SHP77 treated with DMSO at 0.1 percent for 48 hours (cell line): ENCODE measurements around the gene UTF1.

ENCODE experiments used
- DNase-seq: peaks from one replicate; lab custom pipeline; 2025; lab: John Stamatoyannopoulos, UW

The UTF1 gene, protein sequence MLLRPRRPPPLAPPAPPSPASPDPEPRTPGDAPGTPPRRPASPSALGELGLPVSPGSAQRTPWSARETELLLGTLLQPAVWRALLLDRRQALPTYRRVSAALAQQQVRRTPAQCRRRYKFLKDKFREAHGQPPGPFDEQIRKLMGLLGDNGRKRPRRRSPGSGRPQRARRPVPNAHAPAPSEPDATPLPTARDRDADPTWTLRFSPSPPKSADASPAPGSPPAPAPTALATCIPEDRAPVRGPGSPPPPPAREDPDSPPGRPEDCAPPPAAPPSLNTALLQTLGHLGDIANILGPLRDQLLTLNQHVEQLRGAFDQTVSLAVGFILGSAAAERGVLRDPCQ

DNA sequence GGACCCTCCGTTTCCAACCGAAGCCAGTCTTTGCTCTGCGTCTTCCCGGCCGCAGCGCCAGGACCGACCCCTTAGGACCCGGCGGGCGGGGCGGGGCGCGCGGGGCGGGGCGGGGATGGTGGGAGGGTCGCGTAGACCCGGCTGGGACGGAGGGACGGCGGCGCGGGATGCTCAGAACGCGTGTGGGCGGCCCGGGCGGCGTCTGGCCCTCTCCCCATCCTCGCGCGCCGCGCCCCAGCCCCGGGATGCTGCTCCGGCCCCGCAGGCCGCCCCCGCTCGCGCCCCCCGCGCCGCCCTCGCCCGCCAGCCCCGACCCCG lies at the start of gene UTF1:
UTF1 (plus strand) TSS at position 174 of the 318 bp plus-strand sequence; CDS start at position 246, 72 bp downstream.
- DNase-seq: no peak

DNA sequence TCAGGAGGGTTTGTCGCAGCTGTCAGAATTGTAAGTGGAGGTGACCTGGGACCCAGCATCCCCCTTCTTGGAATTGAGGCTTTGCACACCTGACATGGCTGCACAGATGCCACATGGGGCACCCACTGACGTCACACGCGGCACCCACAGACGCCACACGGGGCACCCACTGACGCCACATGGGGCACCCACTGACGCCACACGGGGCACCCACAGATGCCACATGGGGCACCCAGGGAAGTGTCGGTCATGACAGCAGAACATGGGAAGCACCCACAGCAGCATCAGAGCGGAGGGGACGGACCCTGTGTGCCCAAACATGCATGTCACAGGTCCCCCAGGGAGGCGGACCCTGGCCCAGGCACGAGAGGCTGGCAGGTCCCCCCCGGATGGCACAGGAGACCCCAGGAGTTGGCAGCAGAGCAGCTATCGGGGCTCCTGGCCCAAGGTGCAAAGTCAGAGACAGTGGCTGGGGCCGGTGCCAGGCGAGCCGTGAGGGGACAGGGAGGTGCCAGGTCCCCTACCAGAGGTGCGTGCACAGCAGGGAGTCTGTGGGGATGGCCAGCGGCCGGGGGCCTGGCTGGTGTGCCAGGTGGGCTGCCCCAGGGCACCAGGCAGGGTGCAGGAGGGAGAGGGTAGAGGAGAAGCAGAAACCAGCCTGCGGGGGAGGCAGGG lies 48.9 kb upstream of the UTF1 start:
- no peak for DNase-seq

DNA sequence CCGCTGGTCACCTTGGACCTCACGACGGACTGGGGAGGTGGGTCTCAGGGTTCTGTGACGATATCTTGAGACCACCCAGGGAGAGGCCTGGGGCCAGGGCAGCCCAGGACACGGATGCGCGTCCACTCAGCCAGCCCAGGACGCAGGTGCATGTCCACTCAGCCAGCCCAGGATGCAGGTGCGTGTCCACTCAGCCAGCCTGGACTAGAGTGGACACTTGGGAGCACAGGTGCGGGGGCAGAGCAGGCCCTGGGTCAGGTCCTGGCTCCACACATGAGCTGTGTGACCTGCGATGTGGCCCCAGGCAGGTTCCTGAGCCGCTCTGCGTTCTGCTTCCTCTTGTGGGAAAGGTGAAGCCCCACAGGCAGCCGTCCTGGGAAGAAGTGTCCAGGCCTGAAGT lies 47.8 kb upstream of the UTF1 start:
- no peak for DNase-seq

DNA sequence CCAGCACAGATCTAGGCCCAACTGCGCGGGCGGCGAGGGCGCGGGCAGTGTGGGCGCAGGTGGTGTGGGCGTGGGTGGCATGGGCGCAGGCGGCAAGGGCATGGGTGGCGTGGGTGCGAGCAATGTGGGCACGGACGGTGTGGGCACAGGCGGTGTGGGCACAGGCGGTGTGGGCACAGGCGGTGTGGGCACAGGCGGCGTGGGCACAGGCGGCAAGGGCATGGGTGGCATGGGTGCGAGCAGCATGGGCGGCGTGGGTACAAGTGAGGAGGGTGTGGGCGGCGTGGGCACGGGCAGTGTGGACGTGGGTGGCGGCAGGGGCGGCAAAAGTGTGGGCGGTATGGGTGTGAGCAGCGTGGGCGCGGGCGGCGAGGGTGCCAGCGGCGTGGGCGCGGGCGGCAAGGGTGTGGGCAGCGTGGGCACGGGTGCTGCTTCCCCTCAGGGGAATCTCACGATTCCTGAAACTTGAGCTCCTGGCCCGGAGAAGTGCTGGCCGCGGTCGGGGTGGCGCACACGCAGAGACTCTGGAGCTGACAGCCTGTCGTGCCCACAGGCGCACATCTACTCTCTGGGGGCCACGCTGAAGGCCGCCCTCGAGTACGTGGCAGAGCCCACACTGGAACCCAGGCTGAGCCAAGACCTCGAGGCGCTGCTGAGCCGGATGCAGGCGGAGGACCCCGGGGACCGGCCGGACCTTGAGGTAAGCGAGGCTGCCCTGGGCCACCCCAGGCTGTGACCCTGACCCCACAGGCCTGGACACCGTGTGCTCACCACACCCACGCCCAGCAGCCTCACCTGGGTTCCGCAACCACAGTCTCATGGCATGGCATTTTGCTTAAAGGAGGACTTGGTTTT lies 47.0 kb upstream of the UTF1 start:
- no peak for DNase-seq

DNA sequence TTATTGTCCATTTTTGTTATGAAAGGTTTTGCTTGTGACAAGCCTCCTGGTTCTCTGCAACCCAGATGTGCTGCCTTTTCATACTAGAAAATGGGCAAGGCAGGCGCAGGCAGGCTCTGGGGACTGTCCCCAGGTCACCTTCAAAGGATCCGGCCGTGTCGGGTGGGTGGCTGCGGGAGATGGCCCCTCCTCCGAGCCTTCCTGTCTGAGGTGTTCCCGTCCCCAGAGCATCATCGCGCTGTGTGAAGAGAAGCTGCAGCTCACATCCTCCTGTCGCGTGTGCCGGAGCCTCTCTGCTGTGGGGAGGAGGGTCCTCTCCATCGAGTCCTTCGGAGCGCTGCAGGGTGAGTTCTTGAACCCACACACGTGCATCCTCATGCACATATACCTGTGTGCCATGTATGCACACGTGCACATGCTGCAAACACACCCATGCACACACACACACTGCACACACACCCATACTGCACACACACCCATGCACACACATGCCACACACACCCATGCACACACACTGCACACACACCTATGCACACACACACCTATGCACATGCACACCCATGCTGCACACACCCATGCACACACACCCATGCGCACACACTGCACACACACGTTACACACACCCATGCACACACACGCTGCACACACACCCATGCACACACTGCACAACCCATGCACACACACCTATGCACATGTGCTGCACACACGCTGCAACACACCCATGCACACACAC lies 46.2 kb upstream of the UTF1 start:
- no peak for DNase-seq

DNA sequence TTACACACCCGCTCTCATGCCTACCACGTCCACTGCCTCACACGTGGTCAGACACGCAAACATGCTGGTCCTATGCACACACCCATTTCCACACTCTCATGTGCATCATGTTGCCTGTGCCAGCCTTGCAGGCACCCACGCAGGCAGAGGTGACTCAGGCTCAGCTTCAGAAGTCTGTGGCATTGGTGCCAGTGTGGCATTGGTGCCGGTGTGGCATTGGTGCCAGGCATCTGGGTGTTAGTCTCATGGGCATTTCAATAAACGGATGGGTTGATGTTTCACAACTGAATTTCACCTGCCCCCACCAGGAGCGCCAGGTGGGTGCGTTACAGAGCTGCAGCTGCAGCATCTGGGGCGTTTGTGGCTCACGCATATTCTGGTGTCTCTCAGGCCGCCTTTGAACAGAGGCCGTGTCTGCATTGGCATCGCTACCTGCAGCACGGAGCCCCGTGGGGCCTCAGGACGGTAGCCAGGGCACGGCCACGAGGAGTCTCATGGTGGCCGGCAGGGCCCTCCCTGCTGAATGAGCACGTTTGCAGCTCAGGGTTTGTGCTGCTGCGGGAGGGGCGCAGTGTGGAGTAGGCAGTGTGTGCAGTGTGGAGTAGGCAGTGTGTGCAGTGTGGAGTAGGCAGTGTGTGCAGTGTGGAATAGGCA lies 45.3 kb upstream of the UTF1 start:
- no peak for DNase-seq

DNA sequence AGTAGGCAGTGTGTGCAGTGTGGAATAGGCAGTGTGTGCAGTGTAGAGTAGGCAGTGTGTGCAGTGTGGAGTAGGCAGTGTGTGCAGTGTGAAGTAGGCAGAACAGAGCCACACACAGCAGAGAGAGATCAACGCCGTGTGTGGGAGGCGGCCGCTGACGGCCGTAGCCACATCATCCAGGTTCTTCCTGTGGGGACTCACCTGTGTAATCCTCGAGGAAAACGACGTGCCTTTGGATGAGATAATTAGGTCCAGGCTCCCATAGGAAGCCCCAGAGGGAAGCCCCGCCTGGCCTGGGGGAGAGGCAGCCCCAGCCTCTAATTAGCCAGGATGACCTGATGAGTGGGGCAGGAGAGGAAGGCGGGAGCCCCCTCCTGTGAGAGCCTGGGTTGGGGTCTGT lies 44.6 kb upstream of the UTF1 start:
- no peak for DNase-seq

DNA sequence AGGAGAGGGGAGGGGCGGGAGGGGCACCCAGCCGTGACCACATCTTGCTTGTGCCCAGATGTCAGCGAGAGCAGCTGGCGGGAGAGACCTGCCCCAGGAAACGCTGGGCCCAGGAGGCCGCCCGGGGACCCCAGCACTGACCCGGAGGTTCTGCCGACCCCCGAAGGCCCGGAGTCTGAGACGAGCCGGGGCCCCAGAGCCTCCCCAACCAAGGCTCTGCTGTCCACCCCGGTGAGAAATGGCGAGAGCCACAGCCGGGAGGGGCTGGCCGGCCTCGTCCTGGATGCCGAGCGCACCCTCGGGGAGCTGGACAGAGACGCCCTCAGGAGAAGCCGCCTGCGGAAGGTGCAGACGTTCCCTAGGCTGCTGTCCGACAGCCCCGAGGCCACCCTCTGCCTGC lies 44.1 kb upstream of the UTF1 start:
- DNase-seq: no peak

DNA sequence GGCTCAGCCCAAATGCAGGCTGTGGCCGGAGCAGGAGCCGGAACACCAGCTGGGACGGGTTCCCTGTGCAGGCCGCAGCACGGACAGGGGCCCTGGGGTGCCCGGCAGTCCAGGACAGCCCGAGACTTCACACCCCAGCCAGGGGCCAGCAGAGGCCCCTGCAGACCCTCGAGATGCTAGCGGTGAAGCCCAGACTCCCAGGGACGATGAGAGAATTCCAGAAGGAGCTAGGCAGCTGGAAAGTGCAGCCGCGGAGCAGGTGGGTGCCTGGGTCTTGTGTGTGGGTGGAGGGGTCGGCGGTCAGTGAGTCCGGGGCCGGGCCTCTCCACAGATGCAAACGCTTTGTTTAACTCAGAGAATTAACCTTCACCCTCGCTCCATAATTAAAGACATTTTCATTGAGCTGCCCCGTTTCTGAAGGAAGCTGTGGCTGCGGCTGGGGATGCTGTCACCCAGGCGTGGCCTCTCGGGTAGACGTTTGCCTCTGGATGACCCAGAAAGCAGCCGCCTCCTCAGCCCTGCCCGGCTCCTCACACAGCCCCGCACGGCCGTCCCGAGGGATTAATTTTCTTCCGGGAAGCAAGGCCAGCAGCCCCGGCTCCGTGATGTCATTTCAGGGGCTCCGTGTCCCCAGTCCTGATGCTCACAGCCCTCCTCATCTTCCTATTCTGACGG lies 43.5 kb upstream of the UTF1 start:
- DNase-seq: no peak

DNA sequence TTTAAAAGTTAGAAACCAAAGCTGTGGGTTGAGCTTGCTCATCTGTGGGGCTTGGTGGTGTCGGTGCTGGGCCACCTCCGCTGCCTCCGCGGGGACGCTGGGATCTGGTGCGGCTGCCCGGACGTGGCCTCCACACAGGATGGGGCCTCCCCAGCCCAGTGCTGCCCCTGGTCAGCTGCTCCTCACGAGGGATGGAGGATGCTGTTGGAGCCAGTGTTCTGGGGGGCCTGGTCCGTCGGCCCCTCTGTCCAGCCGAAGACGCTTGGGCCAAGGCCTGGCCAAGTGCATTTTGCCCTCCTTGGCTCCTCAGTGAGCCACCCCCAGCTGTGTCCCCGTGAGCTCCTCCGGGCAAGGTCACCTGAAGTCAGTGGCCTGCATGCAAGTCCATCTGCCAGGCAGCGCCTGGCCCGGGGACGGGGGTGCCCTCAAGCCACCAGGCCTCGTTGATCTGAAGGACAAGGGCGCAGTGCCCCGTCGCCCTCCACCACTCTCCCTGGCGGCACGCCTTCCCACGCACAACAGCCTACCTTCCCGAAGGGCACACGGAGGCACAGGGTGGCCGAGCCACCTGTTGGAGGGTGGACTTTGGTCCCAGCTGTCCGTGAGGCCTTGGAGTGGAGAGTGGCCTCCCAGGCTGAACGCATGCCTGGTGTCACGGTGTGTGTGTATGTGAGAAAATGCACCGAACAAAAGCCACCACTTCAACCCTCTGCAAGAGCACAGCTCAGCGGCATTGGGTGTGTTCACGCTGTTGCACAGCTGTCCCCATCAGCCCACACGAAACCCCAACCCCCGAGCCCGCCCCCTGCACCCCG lies 42.7 kb upstream of the UTF1 start:
- no peak for DNase-seq

DNA sequence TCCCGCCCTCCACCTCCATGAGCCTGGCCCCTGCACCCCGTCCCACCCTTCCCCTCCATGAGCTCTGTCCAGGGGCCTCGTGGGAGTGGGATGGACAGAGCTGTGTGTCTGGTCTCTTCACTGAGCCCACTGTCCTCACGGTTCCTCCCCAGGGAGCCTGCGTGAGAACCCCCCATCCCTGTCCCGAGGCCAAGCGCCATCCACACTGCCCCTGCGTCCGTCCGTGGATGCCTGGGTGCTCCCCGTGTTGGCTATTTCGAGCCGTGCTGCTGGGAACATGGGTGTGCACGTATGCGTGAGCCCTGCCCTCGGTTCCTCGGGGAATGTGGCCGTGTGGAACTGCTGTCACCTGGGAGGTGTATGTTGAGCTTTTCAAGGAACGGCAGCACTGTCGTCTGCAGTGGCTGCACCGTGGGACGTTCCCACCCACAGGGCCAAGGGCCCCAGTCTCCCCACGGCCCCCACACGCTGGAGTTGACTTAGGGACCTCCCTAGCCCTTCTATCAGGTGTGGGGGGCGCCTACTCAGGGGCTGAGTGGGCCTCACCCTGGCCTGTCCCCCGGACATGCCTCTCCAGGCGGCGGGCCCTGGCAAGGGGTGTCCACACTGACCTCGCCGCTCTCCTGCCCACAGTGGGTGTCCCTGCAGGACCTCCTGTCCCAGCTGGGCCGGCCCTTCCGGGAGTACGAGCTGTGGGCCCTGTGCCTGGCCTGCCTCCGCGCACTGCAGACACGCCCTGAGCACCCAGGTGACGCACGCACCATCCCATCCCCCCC lies 41.9 kb upstream of the UTF1 start:
- DNase-seq: no peak

DNA sequence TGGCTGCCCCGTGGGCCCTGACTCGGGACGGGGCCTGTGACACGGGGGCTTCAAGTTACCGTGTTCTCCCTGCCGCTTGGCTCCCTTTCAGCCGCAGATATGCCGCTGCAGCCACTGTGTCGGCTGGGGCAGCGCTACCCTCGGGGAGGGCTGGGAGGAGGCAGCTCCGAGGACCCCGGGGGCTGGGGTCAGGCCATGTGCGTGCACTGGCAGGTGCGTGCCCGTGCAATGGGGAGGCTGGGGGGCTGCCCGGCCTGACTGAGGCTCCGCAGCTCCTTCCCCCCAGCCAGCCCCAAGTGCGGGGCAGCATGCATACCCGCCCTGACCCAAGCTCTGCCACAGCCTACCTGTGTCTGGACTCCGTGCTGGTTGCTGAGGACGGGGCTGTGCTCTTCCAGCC lies 40.8 kb upstream of the UTF1 start:
- no peak for DNase-seq

DNA sequence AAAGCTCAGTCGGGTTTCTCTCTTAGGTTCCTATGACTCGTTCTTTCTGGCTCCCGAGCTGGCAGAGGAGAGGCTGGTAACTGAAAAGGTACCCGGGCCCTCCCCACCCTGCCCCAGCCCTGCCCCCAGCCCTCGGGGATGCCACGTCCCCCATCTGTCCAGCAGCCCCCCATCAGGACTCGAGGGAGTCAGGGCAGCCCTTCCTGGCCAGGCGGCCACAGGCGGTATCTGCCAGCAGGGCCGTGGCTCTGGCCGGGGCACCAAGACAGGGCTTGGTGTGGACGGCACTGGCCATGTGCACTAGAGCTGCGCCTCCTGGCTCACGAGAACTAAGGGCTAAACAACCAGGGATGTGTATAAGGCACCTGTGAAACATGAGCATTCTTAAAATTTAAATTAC lies 40.3 kb upstream of the UTF1 start:
- DNase-seq: no peak

DNA sequence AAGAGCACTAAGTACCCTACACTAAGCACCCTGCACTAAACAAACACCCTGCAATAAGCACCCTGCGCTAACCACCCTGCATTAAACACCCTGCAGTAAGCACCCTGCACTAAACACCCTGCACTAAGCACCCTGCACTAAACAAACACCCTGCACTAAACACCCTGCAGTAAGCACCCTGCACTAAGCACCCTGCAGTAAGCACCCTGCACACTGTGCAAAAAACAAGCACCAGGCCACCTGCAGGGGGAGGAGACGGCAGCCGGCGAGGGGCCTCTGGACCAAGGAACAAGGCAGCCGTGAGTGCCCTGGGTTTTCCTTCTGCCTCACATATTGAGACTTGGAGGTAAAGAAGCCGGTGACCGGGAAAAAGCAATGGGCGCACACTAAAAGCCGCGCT lies 39.8 kb upstream of the UTF1 start:
- no peak for DNase-seq

DNA sequence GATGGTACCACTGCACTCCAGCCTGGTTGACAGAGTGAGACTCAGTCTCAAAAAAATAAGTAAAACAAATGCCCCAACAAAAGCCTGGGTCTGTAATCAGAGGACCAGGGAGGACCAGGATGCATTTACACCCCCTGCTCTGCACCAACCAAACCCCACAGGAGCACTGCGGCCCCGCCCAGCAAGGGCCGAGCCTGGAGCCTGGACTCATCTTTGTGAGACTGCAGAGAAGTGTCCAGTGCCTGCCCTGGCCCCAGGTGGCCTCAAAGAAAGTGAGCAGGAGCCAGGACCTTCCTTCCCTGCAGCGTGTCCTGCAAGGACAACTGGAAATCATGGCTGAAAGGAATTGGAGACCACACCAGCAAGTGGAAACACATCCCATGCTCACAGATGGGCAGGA lies 38.4 kb upstream of the UTF1 start:
- no peak for DNase-seq

DNA sequence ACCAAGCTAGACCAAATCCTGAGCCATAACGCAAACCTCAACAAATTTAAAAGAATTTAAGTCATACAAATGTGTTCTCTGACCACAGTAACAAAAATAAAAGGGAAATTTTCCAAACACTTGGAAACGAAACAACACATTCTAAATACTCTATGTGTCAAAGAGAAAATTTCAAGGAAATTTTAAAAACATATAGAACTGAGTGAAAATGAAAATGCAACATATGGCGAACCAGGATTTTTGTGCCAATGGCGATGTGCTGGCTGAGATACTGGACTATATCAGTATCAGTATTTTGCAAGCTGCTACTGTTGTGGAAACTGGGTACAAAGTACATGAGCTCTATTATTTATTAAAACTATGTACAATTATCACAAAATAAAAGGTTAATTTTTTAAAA lies 35.9 kb upstream of the UTF1 start:
- no peak for DNase-seq

DNA sequence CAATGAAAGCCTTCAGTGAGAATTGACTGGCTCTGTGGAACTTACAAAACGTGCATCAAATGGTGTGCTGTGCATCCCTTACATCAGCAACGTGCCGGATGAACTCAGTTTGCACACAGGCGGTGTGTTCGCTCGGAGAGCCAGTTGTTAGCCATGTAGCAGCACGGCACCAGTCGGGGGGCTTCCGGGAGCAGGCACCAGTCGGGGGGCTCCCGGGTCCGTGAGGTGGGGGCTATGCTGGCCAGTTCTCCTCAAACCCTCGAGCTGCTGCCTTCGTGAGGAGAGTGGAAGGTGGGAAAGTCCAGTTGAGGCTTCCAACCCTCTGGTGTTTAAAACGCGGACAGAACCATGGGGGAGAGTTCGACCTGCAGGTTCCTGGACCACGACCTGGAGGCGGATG lies 34.9 kb upstream of the UTF1 start:
- DNase-seq: no peak

DNA sequence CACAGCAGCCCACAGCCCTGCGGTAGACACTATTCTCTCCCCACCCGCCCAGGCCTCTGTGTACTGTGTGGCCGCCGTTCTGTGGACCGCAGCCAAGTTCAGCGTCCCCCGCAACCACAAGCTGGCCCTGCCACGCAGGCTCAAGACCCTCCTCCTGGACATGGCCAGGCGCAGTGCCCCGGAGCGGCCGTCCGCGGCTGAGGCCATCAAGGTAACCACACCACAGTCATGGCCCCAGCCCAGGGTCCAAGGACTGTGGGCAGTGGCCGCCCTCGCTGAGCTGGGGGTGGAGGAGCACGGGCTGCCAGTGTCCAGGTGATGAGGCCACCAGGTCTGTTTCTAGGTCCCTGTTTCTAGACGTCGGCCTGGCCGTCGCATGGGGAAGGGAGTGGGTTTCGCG lies 34.4 kb upstream of the UTF1 start:
- DNase-seq: no peak

DNA sequence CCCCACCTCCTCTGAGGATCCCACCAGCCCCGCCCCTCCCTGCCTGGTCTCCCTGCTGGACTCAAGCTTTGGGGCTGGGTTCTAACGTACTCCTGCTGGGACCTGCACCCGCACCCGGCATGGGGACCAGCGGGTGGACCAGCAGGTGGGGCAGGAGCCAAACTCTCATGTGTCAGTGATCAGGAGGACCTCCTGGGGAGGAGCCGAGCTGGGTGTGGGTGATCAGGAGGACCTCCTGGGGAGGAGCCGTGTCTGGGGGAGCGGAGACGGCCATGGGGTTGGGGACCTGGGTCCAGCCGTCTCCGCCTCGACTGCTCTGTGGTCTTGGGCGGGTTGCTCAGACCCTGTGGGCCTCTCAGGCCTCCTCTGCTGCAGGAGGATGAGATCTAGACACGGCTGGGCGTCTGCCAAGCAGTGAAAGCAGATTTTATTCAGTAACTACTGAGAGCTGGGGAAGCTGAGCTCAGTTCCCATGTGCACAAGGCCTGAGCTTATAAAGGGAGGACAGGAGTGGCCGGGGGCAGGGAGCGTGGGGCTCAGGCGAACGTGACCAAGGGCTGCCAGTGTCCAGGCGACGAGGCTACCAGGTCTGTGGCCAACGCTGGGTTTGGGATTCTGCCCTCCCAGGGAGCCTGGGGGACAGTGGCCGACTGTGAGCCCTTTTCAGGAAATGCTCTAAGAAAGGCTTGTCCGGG lies 33.6 kb upstream of the UTF1 start:
- no peak for DNase-seq
